ENCODE measurements around the gene BEND2. TPM values are rescaled to one million over a fixed set of nuclear protein-coding genes. Genes with fewer than 3 reads are reported as not detected.

Gene BEND2
- total and polyA plus RNA-seq, 4 donors: 0.09 TPM; not detected in 3

GRCh38 chrX:18129690-18130089 is 91.0 kb downstream of the BEND2 start:
- Histone ChIP-seq H3K27me3 (ENCODE audit: control insufficient read depth in 4 of 4, insufficient read depth in 4 of 4, low read length in 3 of 4) (no peaks in the 10 kb centered on the region), H3K4me3 (ENCODE audit: low read depth in 1 of 3, low read length in 3 of 3) (no peak overlapping the region), H3K27ac (ENCODE audit: low read depth in 1 of 2, low read length in 2 of 2) (no peak overlapping the region), H3K9me3 (ENCODE audit: control insufficient read depth in 4 of 4, low read length in 3 of 4) (no peaks in the 10 kb centered on the region), H3K36me3 (ENCODE audit: control insufficient read depth in 4 of 4, insufficient read depth in 3 of 4, low read depth in 1 of 4, low read length in 3 of 4) (no peaks in the 10 kb centered on the region), H3K9ac (ENCODE audit: low read depth in 1 of 2, low read length in 2 of 2) (no peak overlapping the region), H3K4me1 (ENCODE audit: control insufficient read depth in 4 of 4, insufficient read depth in 4 of 4, low read length in 3 of 4) (no peaks in the 10 kb centered on the region)
- TF ChIP-seq ZBTB33 (IDR thresholded peaks at IDR 0.05) (no peak), FOXA2 (IDR thresholded peaks at IDR 0.05) (no peak), EGR1 (IDR thresholded peaks at IDR 0.05; ENCODE audit: low read depth in 2 of 2) (no peak), FOXA1 (IDR thresholded peaks at IDR 0.05) (no peak), HNF4A (conservative IDR thresholded peaks at IDR 0.05) (no peak), HNF4G (IDR thresholded peaks at IDR 0.05) (no peak), CTCF (IDR thresholded peaks at IDR 0.05; ENCODE audit: low read depth, low read length, missing input control) (no peak), RAD21 (IDR thresholded peaks at IDR 0.05) (no peak), REST (IDR thresholded peaks at IDR 0.05) (no peak), SP1 (IDR thresholded peaks at IDR 0.05) (no peak), GABPA (IDR thresholded peaks at IDR 0.05 in 1 of 2, conservative IDR thresholded peaks at IDR 0.05 in 1 of 2) (no peak), TAF1 (conservative IDR thresholded peaks at IDR 0.05) (no peak), ATF3 (IDR thresholded peaks at IDR 0.05) (no peak), JUND (IDR thresholded peaks at IDR 0.05) (no peak), YY1 (IDR thresholded peaks at IDR 0.05) (no peak), NR2F2 (IDR thresholded peaks at IDR 0.05) (no peak), RXRA (IDR thresholded peaks at IDR 0.05) (no peak)
- DNase-seq (ENCODE audit: low spot score): no peak
- 86% methylated on average over 8 of the region's 8 CpGs for WGBS

GRCh38 chrX:18126971-18127370 is 93.7 kb downstream of the BEND2 start:
- H3K4me3 ChIP-seq (ENCODE audit: low read depth in 1 of 3, low read length in 3 of 3): no peak overlapping the region
- no peaks in the 10 kb centered on the region for H3K27me3 ChIP-seq (ENCODE audit: control insufficient read depth in 4 of 4, insufficient read depth in 4 of 4, low read length in 3 of 4)
- no peaks in the 10 kb centered on the region for H3K9me3 ChIP-seq (ENCODE audit: control insufficient read depth in 4 of 4, low read length in 3 of 4)
- H3K9ac ChIP-seq (ENCODE audit: low read depth in 1 of 2, low read length in 2 of 2): no peak overlapping the region
- no peak overlapping the region for H3K27ac ChIP-seq (ENCODE audit: low read depth in 1 of 2, low read length in 2 of 2)
- H3K36me3 ChIP-seq (ENCODE audit: control insufficient read depth in 4 of 4, insufficient read depth in 3 of 4, low read depth in 1 of 4, low read length in 3 of 4): no peaks in the 10 kb centered on the region
- no peaks in the 10 kb centered on the region for H3K4me1 ChIP-seq (ENCODE audit: control insufficient read depth in 4 of 4, insufficient read depth in 4 of 4, low read length in 3 of 4)
- DNase-seq (ENCODE audit: low spot score): no peak
- TF ChIP-seq HNF4A (conservative IDR thresholded peaks at IDR 0.05) (no peak), EGR1 (IDR thresholded peaks at IDR 0.05; ENCODE audit: low read depth in 2 of 2) (no peak), JUND (IDR thresholded peaks at IDR 0.05) (no peak), FOXA2 (IDR thresholded peaks at IDR 0.05) (no peak), GABPA (IDR thresholded peaks at IDR 0.05 in 1 of 2, conservative IDR thresholded peaks at IDR 0.05 in 1 of 2) (no peak), HNF4G (IDR thresholded peaks at IDR 0.05) (no peak), ATF3 (IDR thresholded peaks at IDR 0.05) (no peak), NR2F2 (IDR thresholded peaks at IDR 0.05) (no peak), RXRA (IDR thresholded peaks at IDR 0.05) (no peak), MAX (IDR thresholded peaks at IDR 0.05) (no peak), RAD21 (IDR thresholded peaks at IDR 0.05) (no peak), ZBTB33 (IDR thresholded peaks at IDR 0.05) (no peak), TAF1 (conservative IDR thresholded peaks at IDR 0.05) (no peak), YY1 (IDR thresholded peaks at IDR 0.05) (no peak)
